AML-193 (cell line): ENCODE measurements around the gene WDR46.
A peak's percentile ranks its signal among the peaks of the same experiment; 100 is the strongest.
"Not testable (repeated sequence)": the region's sequence is repeated elsewhere in the genome, so short reads cannot be mapped to it uniquely, and the experiment has no call there.

ENCODE experiments used
- DNase-seq, 2 experiments: peaks; one replicate each; lab custom pipeline; 2025; lab: John Stamatoyannopoulos, UW

The WDR46 gene

GRCh38 chr6:33271117-33271467 lies 17.9 kb downstream of the WDR46 start:
- DNase-seq = peak; percentile 36 to 48

- no peak for DNase-seq
These were observed 25.0 kb downstream of the WDR46 start for GRCh38 chr6:33264015-33264414.

- not testable (repeated sequence) for DNase-seq
These were observed 26.5 kb downstream of the WDR46 start for GRCh38 chr6:33262490-33262889.

GRCh38 chr6:33259032-33259431 lies 30.0 kb downstream of the WDR46 start:
- no peak for DNase-seq

- DNase-seq = no peak
These were observed 34.4 kb downstream of the WDR46 start for GRCh38 chr6:33254591-33254990.

GRCh38 chr6:33252759-33253158 lies 36.3 kb downstream of the WDR46 start:
- no peak for DNase-seq

- DNase-seq = no peak
These were observed 37.5 kb downstream of the WDR46 start for GRCh38 chr6:33251395-33252012.

- no peak for DNase-seq
These were observed 38.3 kb downstream of the WDR46 start for GRCh38 chr6:33250731-33251130.

- DNase-seq = no peak
These were observed 39.1 kb downstream of the WDR46 start for GRCh38 chr6:33249732-33250630.

GRCh38 chr6:33248932-33249731 lies 39.9 kb downstream of the WDR46 start:
- DNase-seq = peak; percentile 100

GRCh38 chr6:33248643-33248931 lies 40.5 kb downstream of the WDR46 start:
- no peak for DNase-seq

- peak; percentile 90 to 92 for DNase-seq
These were observed 40.9 kb downstream of the WDR46 start for GRCh38 chr6:33247977-33248642.

GRCh38 chr6:33243476-33243875 lies 45.6 kb downstream of the WDR46 start:
- no peak for DNase-seq

- DNase-seq = no peak
These were observed 47.1 kb downstream of the WDR46 start for GRCh38 chr6:33241968-33242367.

- no peak for DNase-seq
These were observed 51.3 kb downstream of the WDR46 start for GRCh38 chr6:33237741-33238140.

- DNase-seq = no peak
These were observed 52.2 kb downstream of the WDR46 start for GRCh38 chr6:33236852-33237251.

- DNase-seq = no peak
These were observed 52.7 kb downstream of the WDR46 start for GRCh38 chr6:33236328-33236727.

- DNase-seq = no peak
These were observed 53.8 kb downstream of the WDR46 start for GRCh38 chr6:33235221-33235634.
